Endodermal cell (in vitro differentiated cells): Measurements from ENCODE around the gene CSNK1G2. TPM values are rescaled to one million over a fixed set of nuclear protein-coding genes. Genes with fewer than 3 reads are reported as not detected.

Source experiments
- DNase-seq: peaks from one replicate; pipeline ENCODE4 v3.0.0-alpha.2; 2017
- H3K27ac ChIP-seq: 2 replicates; pipeline ENCODE4 v1.5.1; 2013; ENCODE audit warnings: mild to moderate bottlenecking, low read depth, low read length, moderate library complexity
- H3K27me3 ChIP-seq: 2 replicates; pipeline ENCODE4 v1.6.1; 2013; ENCODE audit warnings: mild to moderate bottlenecking, low read length, moderate library complexity; ENCODE audit not compliant: insufficient read depth, control insufficient read depth, poor library complexity, severe bottlenecking
- H3K36me3 ChIP-seq: 2 replicates; pipeline ENCODE4 v1.7.0; 2013; ENCODE audit warnings: mild to moderate bottlenecking, low read length, moderate library complexity; ENCODE audit not compliant: control insufficient read depth, insufficient read depth
- H3K4me1 ChIP-seq: one replicate; pipeline ENCODE4 v1.7.0; 2013; ENCODE audit warnings: low read length; ENCODE audit not compliant: control insufficient read depth, insufficient read depth
- H3K4me3 ChIP-seq: 2 replicates; pipeline ENCODE4 v1.5.1; 2013; ENCODE audit warnings: mild to moderate bottlenecking, low read length, moderate library complexity
- H3K9ac ChIP-seq: 2 replicates; pipeline ENCODE4 v1.6.1; 2013; ENCODE audit warnings: mild to moderate bottlenecking, low read length, moderate library complexity; ENCODE audit not compliant: poor library complexity, severe bottlenecking; ENCODE audit errors: extremely low read depth
- H3K9me3 ChIP-seq: 2 replicates; pipeline ENCODE4 v1.6.1; 2013; ENCODE audit warnings: mild to moderate bottlenecking, low read length, moderate library complexity; ENCODE audit not compliant: control insufficient read depth
- H3K27ac Mint-ChIP-seq: 2 replicates; pipeline ENCODE4 v1.8.0; 2020; ENCODE audit warnings: mixed read lengths
- H3K27me3 Mint-ChIP-seq: 2 replicates; pipeline ENCODE4 v1.8.0; 2021; ENCODE audit warnings: mild to moderate bottlenecking, mixed read lengths; ENCODE audit not compliant: insufficient read depth
- H3K36me3 Mint-ChIP-seq: 2 replicates; pipeline ENCODE4 v1.8.0; 2020; ENCODE audit warnings: low read depth, mixed read lengths
- H3K4me1 Mint-ChIP-seq: 2 replicates; pipeline ENCODE4 v1.8.0; 2020; ENCODE audit warnings: mixed read lengths
- H3K4me3 Mint-ChIP-seq: 2 replicates; pipeline ENCODE4 v1.8.0; 2020; ENCODE audit warnings: mild to moderate bottlenecking, moderate library complexity, mixed read lengths
- H3K9me3 Mint-ChIP-seq: 2 replicates; pipeline ENCODE4 v1.8.0; 2020; ENCODE audit warnings: mild to moderate bottlenecking, mixed read lengths
- CTCF ChIP-seq: fragments of 200-600 bp; sonication (generic); conservative IDR thresholded peaks from 2 replicates; pipeline ENCODE4 v1.5.0; 2021; ENCODE audit warnings: antibody characterized with exemption, mild to moderate bottlenecking
- WGBS, 2 experiments: methylation state at CpG; one replicate each; pipeline versions ENCODE4 v1.1.5 to v1.1.7; 2013; ENCODE audit warnings: missing lambda C conversion rate in 2 of 2, mixed read lengths in 1 of 2; ENCODE audit not compliant: insufficient coverage in 1 of 2, insufficient read length in 1 of 2; 5-methylcytosine and 5-hydroxymethylcytosine counted together
- total RNA-seq, 2 donors: library from RNA; stranded (reverse); fragmentation: NEBNext Ultra II Directional in 1 of 2; extraction: Animal tissue kit (Norgen Biotek cat#: 25700) in 1 of 2; gene quantifications; 2 replicates in 1 of 2; 3 replicates in 1 of 2; pipeline ENCODE4 v1.2.1, GENCODE V29; 2021

Gene CSNK1G2
- total RNA-seq, 2 donors from 2014 or later: 111 to 112 TPM

GRCh38 chr19:1945899-1946298, 4.9 kb downstream of the CSNK1G2 start:
- H3K4me3 Mint-ChIP-seq: no peak overlapping the region

GRCh38 chr19:1947651-1948209, 6.8 kb downstream of the CSNK1G2 start:
- H3K27me3 Mint-ChIP-seq: no peaks in the 10 kb centered on the region
- WGBS, 2 experiments: 92 to 94% methylated on average over 24 to 34 of the region's 34 CpGs
- H3K9me3 ChIP-seq: no peaks in the 10 kb centered on the region

More at GRCh38 chr19:1945899-1946298, 4.9 kb downstream of the CSNK1G2 start:
- Histone ChIP-seq H3K27ac (no peak overlapping the region), H3K27me3 (no peaks in the 10 kb centered on the region), H3K9ac (no peak overlapping the region), H3K4me1 (no peaks in the 10 kb centered on the region), H3K36me3 (peaks cover 4% of the 10 kb centered on the region), H3K9me3 (no peaks in the 10 kb centered on the region), H3K4me3 (no peak overlapping the region)
- Mint-ChIP-seq H3K27me3 (no peaks in the 10 kb centered on the region), H3K36me3 (peaks cover 27% of the 10 kb centered on the region), H3K4me1 (peaks cover 11% of the 10 kb centered on the region), H3K27ac (peak overlapping the region; percentile 87), H3K9me3 (no peaks in the 10 kb centered on the region)
- TF ChIP-seq CTCF: peak; percentile 88
- DNase-seq: peak; percentile 93
- WGBS, 2 experiments: 80 to 86% methylated on average over 1 to 15 of the region's 18 CpGs

GRCh38 chr19:1949304-1950101, 8.5 kb downstream of the CSNK1G2 start:
- peaks cover 39% of the 10 kb centered on the region for H3K36me3 Mint-ChIP-seq
- Histone ChIP-seq H3K4me3 (no peak overlapping the region), H3K9me3 (no peaks in the 10 kb centered on the region), H3K9ac (no peak overlapping the region), H3K4me1 (no peaks in the 10 kb centered on the region), H3K36me3 (peaks cover 12% of the 10 kb centered on the region), H3K27ac (no peak overlapping the region), H3K27me3 (no peaks in the 10 kb centered on the region)
- H3K9me3 Mint-ChIP-seq: no peaks in the 10 kb centered on the region
- H3K4me3 Mint-ChIP-seq: no peak overlapping the region
- no peaks in the 10 kb centered on the region for H3K27me3 Mint-ChIP-seq
- DNase-seq: no peak
- peak overlapping the region; percentile 64 for H3K27ac Mint-ChIP-seq
- peaks cover 2% of the 10 kb centered on the region for H3K4me1 Mint-ChIP-seq
- no peak for TF ChIP-seq CTCF
- 96 to 97% methylated on average over 33 to 42 of the region's 44 CpGs for WGBS, 2 experiments

More at GRCh38 chr19:1947651-1948209, 6.8 kb downstream of the CSNK1G2 start:
- peaks cover 36% of the 10 kb centered on the region for H3K36me3 Mint-ChIP-seq
- H3K36me3 ChIP-seq: peaks cover 9% of the 10 kb centered on the region
- no peak overlapping the region for H3K4me3 Mint-ChIP-seq
- no peaks in the 10 kb centered on the region for H3K27me3 ChIP-seq
- no peak overlapping the region for H3K27ac Mint-ChIP-seq
- no peaks in the 10 kb centered on the region for H3K4me1 ChIP-seq
- no peak overlapping the region for H3K27ac ChIP-seq
- no peaks in the 10 kb centered on the region for H3K9me3 Mint-ChIP-seq
- TF ChIP-seq CTCF: no peak
- H3K4me3 ChIP-seq: no peak overlapping the region
- H3K4me1 Mint-ChIP-seq: peaks cover 10% of the 10 kb centered on the region
- H3K9ac ChIP-seq: no peak overlapping the region
- no peak for DNase-seq
